Left renal pelvis (tissue), 4 donors: Measurements from ENCODE around the gene TBCC. TPM values are rescaled to one million over a fixed set of nuclear protein-coding genes. Genes with fewer than 3 reads are reported as not detected.
A peak's percentile ranks its signal among the peaks of the same experiment; 100 is the strongest.

ENCODE experiments used
- DNase-seq, 4 donors: peaks; one replicate each; pipeline ENCODE4 v3.0.0-alpha.2; 2013; ENCODE audit warnings: low read depth in 4 of 4, low spot score in 3 of 4
- polyA plus RNA-seq, 4 donors: library from polyadenylated mRNA; unstranded; fragments of 120-200 nt; gene quantifications; one replicate each; pipeline ENCODE4 v1.2.1, GENCODE V29; 2013; ENCODE audit not compliant: insufficient read length in 4 of 4

Gene TBCC
- polyA plus RNA-seq, 4 donors: 16.4 to 23.7 (median 21.2) TPM

DNA sequence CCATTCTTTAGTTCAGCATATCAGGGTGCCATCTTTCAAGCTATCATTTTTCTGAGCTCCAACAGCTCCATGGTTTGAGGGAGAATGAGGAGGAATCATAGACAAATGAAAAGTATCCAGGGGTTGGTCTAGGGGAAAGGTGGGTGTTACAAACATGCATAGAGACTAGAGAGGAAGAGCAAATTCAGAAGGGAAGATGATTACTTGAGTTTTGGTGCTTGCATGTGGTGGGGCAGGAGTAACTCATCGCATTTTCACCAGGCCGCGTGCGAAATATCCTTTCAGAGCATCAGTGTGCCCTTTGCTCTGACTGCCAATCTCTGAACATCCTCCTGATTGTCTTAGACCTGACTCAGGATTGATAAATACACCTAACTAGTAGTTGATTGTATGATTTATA lies 28.3 kb upstream of the TBCC start:
- no peak for DNase-seq

DNA sequence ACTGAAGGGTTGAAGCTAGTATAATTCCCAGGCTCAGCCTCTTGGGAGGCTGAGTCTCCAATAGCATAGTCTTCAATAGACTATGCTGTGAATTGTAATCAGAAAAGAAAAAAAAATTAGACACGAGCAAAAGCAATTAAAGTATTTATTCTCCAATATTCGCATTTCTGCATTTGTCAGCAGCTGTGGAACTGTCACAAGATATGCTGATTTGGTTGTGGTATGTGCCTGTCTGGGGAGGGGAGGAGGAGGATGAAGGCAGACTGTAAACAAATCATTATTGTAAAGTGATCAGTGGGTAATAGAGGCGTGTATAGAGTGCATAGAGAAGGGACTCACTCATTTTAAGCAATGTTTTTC lies 25.8 kb upstream of the TBCC start:
- DNase-seq: no peak

DNA sequence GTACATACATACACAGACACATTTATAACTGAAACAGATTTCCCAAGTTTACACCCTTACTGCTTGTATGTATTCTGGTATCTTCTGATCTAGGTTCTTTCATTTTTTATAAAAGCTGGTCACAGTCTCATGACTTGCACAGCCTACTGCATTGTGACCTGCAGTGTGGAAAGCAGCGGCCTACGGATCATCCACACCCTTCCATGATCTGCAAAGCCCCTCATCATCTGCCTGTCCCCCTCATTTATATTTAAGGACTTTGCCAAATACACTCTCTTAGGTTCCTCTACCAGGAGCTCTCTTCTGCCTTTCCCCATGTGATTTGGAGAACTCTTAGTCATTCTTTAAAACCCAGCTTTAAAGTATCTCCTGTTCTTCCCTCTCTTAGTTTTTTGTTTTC lies 23.9 kb upstream of the TBCC start:
- no peak for DNase-seq

DNA sequence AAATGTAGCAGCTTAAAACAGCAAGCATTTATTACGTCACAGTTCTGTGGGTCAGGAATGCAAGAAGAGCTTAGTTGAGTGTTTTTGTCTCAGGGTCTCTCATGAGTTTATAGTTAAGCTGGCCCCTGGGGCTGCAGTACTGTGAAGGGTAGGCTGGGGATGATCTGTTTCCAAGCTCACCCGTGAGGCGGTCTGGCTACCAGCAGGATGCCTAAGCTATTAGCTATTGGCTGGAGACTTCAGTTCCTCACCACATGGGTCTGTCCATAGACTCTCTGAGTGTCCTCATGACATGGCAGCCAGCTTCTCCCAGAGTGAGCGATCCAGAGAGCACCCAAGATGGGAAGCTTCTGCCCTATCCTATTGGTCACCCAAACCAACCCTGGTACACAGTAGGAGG lies 23.1 kb upstream of the TBCC start:
- DNase-seq: no peak

DNA sequence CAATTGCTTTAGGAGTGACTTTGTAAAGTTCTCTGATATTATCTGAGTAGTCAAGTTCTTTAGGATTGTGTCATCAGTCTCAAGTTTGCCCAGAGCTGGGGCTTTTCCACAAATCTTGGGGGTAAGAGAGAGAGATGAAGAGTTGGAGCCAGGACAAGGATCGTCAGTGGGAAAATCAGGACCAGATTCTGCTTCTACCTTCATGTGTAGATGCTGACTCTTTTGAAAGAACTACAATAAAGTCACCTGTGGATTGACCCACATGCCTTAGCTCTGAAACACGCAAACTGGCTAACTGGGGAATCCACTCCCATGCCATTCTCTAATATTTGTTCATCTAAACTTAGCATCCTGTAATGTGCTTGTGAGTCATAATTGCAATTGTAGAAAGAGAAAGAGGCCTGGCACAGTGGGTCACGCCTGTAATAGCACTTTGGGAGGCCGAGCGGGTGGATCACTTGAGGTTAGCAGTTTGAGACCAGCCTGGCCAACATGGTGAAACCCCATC lies 20.3 kb upstream of the TBCC start:
- DNase-seq: no peak

DNA sequence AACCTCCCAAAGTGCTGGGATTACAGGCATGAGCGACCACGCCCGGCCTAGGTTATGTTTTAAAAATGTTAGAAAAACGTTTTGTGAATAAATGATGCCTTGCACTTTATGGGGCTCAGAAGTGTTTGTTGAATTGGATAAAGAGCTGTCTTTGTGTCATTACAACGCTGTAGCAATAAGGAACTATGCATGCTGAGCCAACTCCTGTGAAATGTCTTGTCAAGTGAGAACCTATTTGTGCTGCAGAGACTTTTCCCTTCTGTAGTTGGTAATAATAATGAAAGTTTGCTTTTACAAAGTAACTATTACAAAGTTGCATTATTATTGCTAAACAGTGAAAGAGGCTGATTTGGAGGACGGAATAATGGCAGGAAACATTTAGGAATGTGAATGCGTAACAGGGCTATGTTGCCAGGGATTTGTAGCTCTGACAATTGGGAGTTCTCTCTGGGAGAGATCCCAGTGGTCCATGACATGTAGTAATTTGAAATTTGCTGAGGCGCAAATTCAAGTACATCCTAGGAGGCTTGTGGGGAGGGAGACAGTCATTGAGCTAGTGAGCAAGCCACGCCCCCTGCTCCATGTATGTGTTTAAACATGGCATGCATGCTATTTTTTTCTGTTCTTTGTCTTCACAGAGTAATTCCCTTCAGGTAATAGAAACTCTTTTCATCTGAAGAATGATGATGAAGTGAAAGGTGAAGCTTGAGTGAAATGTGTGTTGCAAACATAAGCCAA lies 19.2 kb upstream of the TBCC start:
- DNase-seq: no peak

DNA sequence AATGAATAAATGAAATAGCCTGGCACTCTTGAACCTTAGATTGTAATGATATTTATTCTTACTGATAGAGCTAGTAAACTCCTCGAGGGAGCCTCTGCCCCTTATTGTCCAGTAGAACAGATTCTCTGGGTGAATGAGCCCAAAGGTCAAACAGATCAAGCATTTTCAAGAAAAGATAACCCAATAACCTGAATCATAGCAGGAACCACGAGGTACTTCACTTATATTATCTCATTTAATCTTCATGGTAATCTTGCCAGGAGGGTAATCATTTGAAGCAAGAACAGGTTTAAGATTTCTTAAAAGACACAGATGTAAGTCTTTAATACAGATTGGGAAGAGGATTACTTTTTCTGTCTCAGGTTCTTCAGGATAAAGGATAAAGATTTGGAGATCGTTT lies 17.0 kb upstream of the TBCC start:
- DNase-seq: no peak

DNA sequence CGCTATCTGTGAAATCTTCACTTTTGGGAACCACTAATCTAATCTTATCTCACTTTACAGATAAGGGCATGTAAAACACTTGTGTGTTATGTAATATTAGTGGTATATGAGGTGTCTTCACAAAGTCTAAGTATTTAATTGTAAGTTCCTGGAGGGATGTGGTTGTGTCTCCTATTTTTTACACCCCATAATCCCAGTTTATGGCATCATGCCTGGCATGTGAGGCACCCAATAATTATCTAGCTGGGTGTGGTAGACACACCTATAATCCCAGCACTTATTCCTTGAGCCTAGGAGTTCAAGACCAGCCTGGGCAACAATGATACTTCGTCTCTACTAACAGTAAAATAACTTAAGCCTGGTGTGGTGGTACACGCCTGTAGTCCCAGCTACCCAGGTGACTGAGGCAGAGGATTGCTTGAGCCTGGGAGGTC lies 16.5 kb upstream of the TBCC start:
- no peak for DNase-seq

DNA sequence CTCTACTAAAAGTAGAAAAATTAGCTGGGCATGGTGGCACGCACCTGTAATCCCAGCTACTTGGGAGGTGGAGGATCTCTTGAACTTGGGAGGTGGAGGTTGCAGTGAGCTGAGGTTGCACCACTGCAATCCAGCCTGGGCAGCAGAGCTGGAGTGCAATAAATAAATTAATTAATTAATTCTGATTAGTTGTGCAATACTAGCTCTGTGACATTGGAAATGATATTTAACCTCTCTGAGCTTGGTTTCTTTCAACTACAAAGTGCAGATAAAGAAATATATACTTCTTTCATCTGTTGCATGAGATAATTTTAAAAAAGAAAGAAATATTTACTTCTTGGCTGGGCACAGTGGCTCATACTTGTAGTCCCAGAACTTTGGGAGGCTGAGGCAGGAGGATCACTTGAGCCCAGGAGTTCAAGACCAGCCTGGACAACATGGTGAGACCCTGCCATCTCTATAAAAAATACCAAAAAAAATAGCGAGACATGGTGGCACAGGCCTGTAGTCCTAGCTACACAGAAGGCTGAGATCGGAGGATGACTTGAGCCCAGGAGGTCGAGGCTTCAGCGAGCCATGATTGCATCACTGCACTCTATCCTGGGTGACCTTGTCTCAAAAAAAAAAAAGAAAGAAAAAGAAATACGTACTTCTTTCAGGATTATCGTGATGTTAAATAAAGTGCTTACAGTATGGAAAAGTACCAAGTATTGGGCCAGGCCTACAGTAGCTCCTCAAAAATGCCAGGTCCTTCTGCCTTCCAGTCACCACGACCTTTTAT lies 15.6 kb upstream of the TBCC start:
- no peak for DNase-seq

DNA sequence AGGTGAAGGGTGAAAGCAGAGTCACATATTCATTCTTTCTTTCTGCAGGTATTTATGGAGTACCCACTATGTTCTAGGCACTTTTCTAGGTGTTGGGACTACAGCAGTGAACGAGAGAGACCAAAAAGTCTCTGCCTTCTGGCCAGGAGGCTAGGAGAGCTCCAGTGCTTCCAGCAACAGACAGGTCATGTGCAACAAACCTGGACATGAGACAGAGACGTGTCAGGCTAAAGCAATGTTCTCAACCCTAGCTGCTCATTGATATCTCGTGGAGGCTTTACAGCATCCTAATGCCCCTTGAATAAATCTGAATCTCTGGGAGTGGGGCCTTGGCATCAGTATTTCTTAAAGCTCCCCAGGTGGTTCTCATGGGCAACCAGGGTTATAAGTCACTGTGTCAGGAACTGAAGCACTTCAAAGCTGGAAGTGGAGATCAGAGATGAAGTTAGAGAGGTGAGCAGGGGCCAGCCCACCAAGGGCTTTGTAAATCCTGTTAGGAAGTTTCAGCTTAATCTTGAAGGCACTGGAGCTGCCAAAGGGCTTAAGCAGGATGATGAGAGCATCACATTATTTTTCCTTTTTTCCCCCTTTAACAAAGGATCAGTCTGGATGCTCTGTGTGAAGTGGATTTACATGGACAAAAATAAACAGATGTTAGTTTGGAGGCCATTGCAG lies 13.0 kb upstream of the TBCC start:
- no peak for DNase-seq

DNA sequence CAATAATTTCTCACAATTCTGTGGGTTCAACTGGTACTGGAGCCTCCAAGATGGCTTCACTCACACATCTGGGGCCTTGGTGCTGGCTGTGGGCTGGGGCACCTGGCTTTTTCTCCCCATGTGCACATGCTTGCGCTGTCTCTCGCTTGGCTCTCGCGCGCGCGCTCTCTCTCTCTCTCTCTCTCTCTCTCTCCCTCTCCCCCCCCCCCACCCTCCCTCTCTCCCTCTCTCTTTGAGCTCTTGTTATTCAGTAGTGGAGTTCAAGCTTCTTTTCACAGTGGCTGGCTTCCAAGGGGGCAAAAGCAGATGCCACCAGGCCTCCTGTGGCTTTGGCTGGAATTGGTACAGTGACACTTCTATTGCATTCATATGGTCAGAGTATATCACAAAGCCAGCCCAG lies 10.8 kb upstream of the TBCC start:
- no peak for DNase-seq

DNA sequence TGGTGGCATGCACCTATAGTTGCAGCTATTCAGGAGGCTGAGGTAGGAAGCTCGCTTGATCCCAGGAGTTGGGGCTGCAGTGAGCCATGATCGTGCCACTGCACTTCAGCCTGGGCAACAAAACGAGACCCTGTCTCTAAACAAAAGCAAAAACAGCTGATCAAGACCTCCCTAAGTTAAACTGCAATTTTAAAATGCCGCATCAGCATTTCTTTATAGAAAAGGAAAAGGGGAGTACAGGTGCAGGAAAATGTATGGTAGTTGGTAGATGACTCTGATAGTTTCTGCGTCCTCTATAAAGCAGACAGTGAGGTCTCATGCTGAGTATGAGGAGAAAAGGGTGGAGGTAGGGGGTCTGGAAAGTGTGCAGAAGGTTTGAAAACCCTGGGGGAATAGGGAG lies 8.9 kb upstream of the TBCC start:
- no peak for DNase-seq

DNA sequence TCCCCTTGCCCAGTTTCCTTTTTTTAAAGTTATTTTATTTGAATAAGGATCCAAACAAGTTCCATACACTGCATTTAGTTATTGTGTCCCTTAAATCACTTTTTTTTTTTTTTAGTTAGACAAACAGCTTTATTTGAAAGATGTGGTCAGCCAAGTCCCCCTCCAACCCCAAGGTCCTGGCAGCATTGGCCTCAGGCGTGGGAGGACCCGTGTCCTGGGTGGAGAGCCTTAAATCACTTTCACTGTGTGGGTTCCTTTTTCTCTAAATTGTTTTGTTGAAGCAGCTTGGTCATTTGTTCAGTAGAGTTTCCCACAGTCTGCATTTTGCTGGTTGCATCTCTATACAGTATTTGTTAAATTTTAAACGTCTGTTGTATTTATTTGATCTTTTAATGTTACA lies 5.2 kb upstream of the TBCC start:
- DNase-seq: no peak

DNA sequence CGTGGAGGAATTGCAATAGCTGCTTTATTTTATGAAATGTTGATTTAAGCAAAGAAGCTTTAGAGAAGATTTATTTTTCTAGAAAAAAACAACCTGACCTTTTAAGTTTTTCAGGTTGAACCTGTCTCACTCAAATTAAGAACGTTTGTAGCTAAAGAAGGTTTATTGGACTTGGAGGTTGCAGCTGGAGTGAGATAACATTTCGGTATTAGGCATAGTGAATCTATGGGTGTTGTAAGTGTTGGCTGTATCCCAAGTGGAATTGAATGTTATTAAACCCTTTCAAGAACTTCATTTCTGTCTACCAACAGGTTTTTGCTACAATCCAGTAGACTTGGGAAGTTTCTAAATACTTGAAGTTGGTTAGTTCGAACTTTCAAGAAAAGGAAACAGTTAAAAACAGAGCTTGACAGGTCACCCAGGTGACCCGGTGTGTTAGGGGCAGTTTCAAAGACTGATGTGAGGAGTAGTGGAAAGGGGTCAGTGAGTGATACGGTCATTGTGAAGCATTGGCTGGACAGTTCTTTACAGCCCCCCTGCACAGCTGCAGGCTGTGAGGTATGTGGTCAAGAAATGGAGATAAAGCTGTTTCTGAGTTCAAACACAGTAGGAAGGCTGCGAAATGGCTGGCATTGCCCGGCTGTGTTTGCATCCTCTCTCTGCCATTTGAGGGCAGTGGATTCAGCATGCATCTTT lies 2.4 kb upstream of the TBCC start:
- no peak for DNase-seq

DNA sequence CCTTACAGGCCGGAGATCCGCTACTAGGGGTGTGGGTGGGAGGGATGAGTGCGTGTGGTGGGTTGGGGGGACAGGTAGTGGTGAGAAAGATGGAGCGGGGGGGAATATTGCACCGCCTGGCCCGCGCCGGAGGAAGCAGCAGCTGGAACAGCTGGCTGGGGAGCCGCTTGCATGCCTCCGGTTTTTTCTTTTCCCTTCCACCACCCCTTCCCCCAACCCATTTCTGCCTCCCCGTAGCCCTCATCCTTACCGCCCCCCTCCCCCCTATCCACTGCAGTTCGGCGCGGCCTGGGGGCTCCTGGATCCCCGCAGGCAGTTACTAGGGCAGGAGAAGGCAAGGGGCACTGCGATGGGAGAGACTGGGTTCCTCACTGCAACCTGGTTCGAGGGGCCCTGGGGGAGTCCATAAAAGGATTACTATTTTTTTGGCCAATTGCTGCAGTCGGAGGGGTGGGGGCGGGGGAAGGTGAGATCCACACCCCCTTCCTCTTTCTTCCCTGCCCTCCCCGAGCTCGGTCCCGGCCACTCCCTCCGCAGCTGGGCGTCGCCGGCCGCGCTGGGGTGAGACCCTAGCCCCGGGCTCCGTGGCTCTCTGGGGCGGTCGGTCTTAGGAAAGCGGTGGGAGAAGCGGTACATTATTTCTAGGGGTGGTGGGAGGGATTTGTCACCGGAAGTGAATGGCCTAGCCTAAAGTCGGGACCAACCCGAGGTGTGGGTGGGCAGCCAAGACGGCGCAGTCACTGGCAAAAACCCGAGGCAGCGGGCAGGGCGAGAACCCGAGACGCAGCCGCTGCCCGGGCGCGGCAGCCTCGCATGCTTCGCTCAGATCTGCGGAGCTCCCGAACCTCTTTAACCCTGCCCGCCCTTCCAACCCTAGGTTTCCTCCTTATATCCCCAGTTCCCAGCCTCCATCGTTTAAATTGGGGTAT lies 824 bp upstream of the TBCC start:
- peak in 1 of 4 donors; percentile 77 for DNase-seq

DNA sequence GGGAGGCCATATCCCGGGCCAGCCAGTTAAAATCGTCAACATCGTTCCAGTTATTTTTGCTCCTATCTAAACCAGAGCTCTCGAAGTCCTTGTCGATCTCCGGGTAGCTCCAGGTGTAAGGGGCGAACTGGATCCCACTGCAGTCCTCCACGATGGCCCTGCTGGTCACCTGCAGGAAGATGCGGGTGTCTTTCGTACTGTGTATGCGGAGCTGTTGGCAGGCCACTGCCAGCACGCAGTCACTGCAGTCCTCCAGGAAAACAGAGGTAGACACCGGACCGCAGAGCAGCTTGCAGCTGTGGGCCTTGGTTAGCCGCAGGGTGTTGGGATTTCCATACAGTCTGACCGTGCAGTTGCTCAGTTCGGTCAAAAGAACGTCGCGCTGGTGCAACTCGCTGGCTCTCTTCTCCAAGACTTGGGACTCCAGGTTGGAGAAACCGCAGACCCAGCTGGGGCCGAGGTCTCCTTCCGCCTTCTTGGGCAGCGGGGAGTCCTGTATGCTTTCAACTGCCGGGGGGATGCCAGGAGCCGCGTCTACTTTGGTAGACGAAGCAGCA lies 742 bp downstream of the TBCC start:
- DNase-seq: no peak

DNA sequence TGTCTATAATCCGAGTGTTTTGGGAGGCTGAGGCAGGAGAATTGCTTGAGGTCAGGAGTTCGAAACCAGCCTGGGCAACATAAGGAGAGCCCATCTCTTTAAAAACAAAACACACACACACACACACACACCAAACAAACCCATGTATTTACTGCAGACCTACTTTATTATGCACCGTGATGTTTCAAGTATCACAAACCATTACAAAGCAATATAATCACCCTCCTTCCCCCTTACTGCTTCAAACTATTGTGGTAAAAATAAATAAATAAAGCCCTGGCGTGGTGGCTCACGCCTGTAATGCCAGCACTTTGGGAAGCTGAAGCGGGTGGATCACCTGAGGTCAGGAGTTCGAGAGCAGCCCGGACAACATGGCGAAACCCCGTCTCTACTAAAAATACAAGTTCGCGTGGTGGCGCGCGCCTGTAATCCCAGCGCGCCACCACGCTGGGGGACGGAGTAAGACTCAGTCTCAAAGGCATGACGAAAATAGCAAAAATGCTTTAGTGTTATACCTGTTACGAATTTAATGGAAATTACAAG lies 1.5 kb downstream of the TBCC start:
- DNase-seq: no peak

DNA sequence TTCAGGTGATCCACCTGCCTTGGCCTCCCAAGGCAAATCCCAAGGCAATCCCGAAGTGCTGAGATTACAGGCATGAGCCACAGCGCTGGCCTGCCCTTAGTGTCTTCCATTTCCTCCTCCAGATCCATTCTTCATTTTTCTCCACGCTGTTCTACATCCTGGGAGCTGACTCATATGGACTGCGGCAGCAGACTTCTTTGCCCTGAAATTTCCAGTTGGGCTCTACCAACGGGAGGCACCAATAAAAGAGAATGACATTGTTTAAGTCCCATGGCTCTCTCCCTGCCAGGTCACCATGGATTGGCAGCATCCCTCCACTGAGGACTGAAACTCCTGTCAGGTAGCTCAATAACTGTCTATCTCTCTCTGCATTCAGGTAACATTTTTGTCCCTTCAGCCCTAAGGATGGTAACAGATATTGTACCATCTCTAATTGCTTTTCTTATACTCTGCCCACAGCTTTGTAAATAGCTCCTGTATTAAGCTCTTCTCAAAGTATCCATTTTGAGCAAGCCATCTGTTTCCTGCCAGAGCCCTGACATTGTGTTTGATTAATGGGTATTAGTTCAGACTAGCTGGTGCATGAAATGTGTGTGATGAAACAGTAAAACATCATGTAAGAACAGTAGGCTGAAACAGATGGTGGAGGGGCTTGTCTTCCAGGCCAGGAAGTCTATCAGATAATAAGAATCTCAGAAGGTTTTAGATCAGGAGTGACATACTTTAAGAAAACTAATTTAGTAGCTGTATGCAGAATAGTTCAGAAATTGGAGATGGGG lies 3.6 kb downstream of the TBCC start:
- no peak for DNase-seq

DNA sequence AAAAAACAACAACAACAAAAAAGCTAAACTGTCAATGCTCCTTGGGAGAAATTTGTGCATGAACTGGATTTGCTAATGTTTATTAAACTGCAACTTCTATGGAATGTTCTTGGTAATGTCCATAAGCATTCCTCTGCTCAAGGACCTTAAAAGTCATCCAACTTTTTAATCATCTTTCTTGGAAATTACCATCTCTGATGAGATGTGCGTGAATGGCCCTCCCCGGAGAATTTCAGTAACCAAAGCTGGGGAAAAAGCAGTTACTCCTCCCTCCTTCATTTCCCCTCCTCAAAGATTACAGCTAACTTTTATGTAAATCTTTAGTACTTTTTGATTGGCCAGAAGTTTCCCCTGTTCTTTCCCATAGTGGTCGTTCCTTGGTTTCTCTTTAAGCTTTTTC lies 5.2 kb downstream of the TBCC start:
- DNase-seq: no peak
